Measurements from ENCODE around the gene FAM210A.

Gene FAM210A

GRCh38 chr18:13649397-13650390 is 76.7 kb downstream of the FAM210A start:
- no peak overlapping the region for H3K4ac ChIP-seq (ENCODE audit: low read depth in 1 of 2, low read length in 2 of 2)
- no peak overlapping the region for H2BK12ac ChIP-seq (ENCODE audit: low read length in 2 of 2)
- no peaks in the 10 kb centered on the region for H3K9me3 ChIP-seq (ENCODE audit: control insufficient read depth, low read length)
- no peak overlapping the region for H2AK5ac ChIP-seq (ENCODE audit: low read length, severe bottlenecking)
- H4K91ac ChIP-seq (ENCODE audit: low read length) = no peak overlapping the region
- no peak overlapping the region for H3K9ac ChIP-seq (ENCODE audit: low read length)
- WGBS = 86% methylated on average over 17 of the region's 23 CpGs
- H3K23ac ChIP-seq (ENCODE audit: low read length in 2 of 2) = no peak overlapping the region
- H3K18ac ChIP-seq (ENCODE audit: low read depth in 1 of 2, low read length in 2 of 2) = no peak overlapping the region
- no peak overlapping the region for H3K14ac ChIP-seq (ENCODE audit: low read length in 2 of 2)
- peaks cover 0 to 11% of the 10 kb centered on the region in 2 experiments for H3K27me3 ChIP-seq (ENCODE audit: control insufficient read depth in 1 of 2, insufficient read depth in 1 of 2, low read length in 2 of 2)
- no peak overlapping the region for H4K8ac ChIP-seq (ENCODE audit: low read length)
- H3K4me2 ChIP-seq (ENCODE audit: low read length, poor library complexity, severe bottlenecking) = no peak overlapping the region
- H3K27ac ChIP-seq (ENCODE audit: low read length, poor library complexity, severe bottlenecking) = no peak overlapping the region
- H3K79me1 ChIP-seq (replicated peaks; ENCODE audit: low read length, poor library complexity, severe bottlenecking) = no peaks in the 10 kb centered on the region
- no peak overlapping the region for H2BK5ac ChIP-seq (ENCODE audit: low read depth, low read length, poor library complexity, severe bottlenecking)
- peaks cover 5% of the 10 kb centered on the region for H3K4me1 ChIP-seq (ENCODE audit: control insufficient read depth, insufficient read depth, low read depth, low read length)
- no peak overlapping the region for H3K4me3 ChIP-seq (ENCODE audit: insufficient read depth in 1 of 2, low read depth in 1 of 2, low read length in 2 of 2)
- no peak for DNase-seq
- H2BK120ac ChIP-seq (ENCODE audit: low read depth, low read length) = no peak overlapping the region
- H2BK15ac ChIP-seq (ENCODE audit: low read depth, poor library complexity, severe bottlenecking) = no peak overlapping the region
- H2AFZ ChIP-seq (ENCODE audit: low read depth, low read length) = no peak overlapping the region
- H3K36me3 ChIP-seq (ENCODE audit: control insufficient read depth in 1 of 2, insufficient read depth in 2 of 2, low read depth in 1 of 2, low read length in 2 of 2) = no peaks in the 10 kb centered on the region

- Histone ChIP-seq H3K4me1 (ENCODE audit: control insufficient read depth, insufficient read depth, low read depth, low read length) (no peaks in the 10 kb centered on the region), H2BK15ac (ENCODE audit: low read depth, poor library complexity, severe bottlenecking) (no peak overlapping the region), H3K18ac (ENCODE audit: low read depth in 1 of 2, low read length in 2 of 2) (no peak overlapping the region), H2BK5ac (ENCODE audit: low read depth, low read length, poor library complexity, severe bottlenecking) (no peak overlapping the region), H3K27ac (ENCODE audit: low read length, poor library complexity, severe bottlenecking) (no peak overlapping the region), H4K91ac (ENCODE audit: low read length) (no peak overlapping the region), H3K36me3 (ENCODE audit: control insufficient read depth in 1 of 2, insufficient read depth in 2 of 2, low read depth in 1 of 2, low read length in 2 of 2) (no peaks in the 10 kb centered on the region), H3K14ac (ENCODE audit: low read length in 2 of 2) (no peak overlapping the region), H3K9ac (ENCODE audit: low read length) (no peak overlapping the region), H3K9me3 (ENCODE audit: control insufficient read depth, low read length) (no peaks in the 10 kb centered on the region), H3K4me2 (ENCODE audit: low read length, poor library complexity, severe bottlenecking) (no peak overlapping the region), H2AK5ac (ENCODE audit: low read length, severe bottlenecking) (no peak overlapping the region), H3K4ac (ENCODE audit: low read depth in 1 of 2, low read length in 2 of 2) (no peak overlapping the region), H4K8ac (ENCODE audit: low read length) (no peak overlapping the region), H3K27me3 (ENCODE audit: control insufficient read depth in 1 of 2, insufficient read depth in 1 of 2, low read length in 2 of 2) (peaks cover 0 to 4% of the 10 kb centered on the region in 2 experiments), H2AFZ (ENCODE audit: low read depth, low read length) (no peak overlapping the region), H3K23ac (ENCODE audit: low read length in 2 of 2) (no peak overlapping the region), H2BK12ac (ENCODE audit: low read length in 2 of 2) (no peak overlapping the region), H3K79me1 (replicated peaks; ENCODE audit: low read length, poor library complexity, severe bottlenecking) (no peaks in the 10 kb centered on the region), H3K4me3 (ENCODE audit: insufficient read depth in 1 of 2, low read depth in 1 of 2, low read length in 2 of 2) (no peak overlapping the region), H2BK120ac (ENCODE audit: low read depth, low read length) (no peak overlapping the region)
- no peak for DNase-seq
- 95% methylated on average over 4 of the region's 4 CpGs for WGBS
Measured at GRCh38 chr18:13647761-13648160, 78.6 kb downstream of the FAM210A start.

DNA sequence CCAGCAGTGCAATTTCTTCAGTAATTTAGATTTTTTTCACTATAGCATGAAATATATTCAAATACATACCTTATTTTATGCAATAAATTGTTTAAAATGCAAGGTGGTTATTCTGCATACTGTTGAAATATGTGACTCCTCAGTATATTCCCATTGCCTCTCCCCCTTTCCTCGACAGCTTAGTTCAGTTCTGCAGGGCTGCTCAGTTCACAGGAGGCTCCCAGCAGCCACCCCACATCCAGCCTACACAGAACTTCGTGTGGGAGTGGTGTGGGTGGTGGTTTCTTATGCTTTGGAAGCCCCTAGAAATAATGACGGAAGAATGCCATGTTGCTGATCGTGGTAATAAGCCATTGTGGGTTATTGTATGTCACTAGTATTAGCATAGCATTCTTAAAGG is 79.7 kb downstream of the FAM210A start:
- no peak overlapping the region for H2BK5ac ChIP-seq (ENCODE audit: low read depth, low read length, poor library complexity, severe bottlenecking)
- H2BK12ac ChIP-seq (ENCODE audit: low read length in 2 of 2) = no peak overlapping the region
- no peak overlapping the region for H3K27ac ChIP-seq (ENCODE audit: low read length, poor library complexity, severe bottlenecking)
- no peak overlapping the region for H3K9ac ChIP-seq (ENCODE audit: low read length)
- WGBS = 20% methylated on average over 1 of the region's 4 CpGs
- no peak overlapping the region for H3K23ac ChIP-seq (ENCODE audit: low read length in 2 of 2)
- H2AFZ ChIP-seq (ENCODE audit: low read depth, low read length) = no peak overlapping the region
- H3K14ac ChIP-seq (ENCODE audit: low read length in 2 of 2) = no peak overlapping the region
- H2AK5ac ChIP-seq (ENCODE audit: low read length, severe bottlenecking) = no peak overlapping the region
- no peak overlapping the region for H4K91ac ChIP-seq (ENCODE audit: low read length)
- no peak for DNase-seq
- no peak overlapping the region for H3K4me2 ChIP-seq (ENCODE audit: low read length, poor library complexity, severe bottlenecking)
- peaks cover 6% of the 10 kb centered on the region for H3K4me1 ChIP-seq (ENCODE audit: control insufficient read depth, insufficient read depth, low read depth, low read length)
- no peak overlapping the region for H2BK15ac ChIP-seq (ENCODE audit: low read depth, poor library complexity, severe bottlenecking)
- no peaks in the 10 kb centered on the region for H3K9me3 ChIP-seq (ENCODE audit: control insufficient read depth, low read length)
- H2BK120ac ChIP-seq (ENCODE audit: low read depth, low read length) = no peak overlapping the region
- peaks cover 10% of the 10 kb centered on the region in 2 experiments for H3K27me3 ChIP-seq (ENCODE audit: control insufficient read depth in 1 of 2, insufficient read depth in 1 of 2, low read length in 2 of 2)
- H3K18ac ChIP-seq (ENCODE audit: low read depth in 1 of 2, low read length in 2 of 2) = no peak overlapping the region
- no peaks in the 10 kb centered on the region for H3K79me1 ChIP-seq (replicated peaks; ENCODE audit: low read length, poor library complexity, severe bottlenecking)
- no peak overlapping the region for H4K8ac ChIP-seq (ENCODE audit: low read length)
- no peaks in the 10 kb centered on the region for H3K36me3 ChIP-seq (ENCODE audit: control insufficient read depth in 1 of 2, insufficient read depth in 2 of 2, low read depth in 1 of 2, low read length in 2 of 2)
- H3K4ac ChIP-seq (ENCODE audit: low read depth in 1 of 2, low read length in 2 of 2) = no peak overlapping the region
- no peak overlapping the region for H3K4me3 ChIP-seq (ENCODE audit: insufficient read depth in 1 of 2, low read depth in 1 of 2, low read length in 2 of 2)

GRCh38 chr18:13645093-13645492 is 81.3 kb downstream of the FAM210A start:
- WGBS = 94% methylated on average over 16 of the region's 16 CpGs
- H3K18ac ChIP-seq (ENCODE audit: low read depth in 1 of 2, low read length in 2 of 2) = no peak overlapping the region
- H2BK120ac ChIP-seq (ENCODE audit: low read depth, low read length) = no peak overlapping the region
- peaks cover 23 to 25% of the 10 kb centered on the region in 2 experiments for H3K27me3 ChIP-seq (ENCODE audit: control insufficient read depth in 1 of 2, insufficient read depth in 1 of 2, low read length in 2 of 2)
- no peak overlapping the region for H3K4me3 ChIP-seq (ENCODE audit: insufficient read depth in 1 of 2, low read depth in 1 of 2, low read length in 2 of 2)
- H2BK5ac ChIP-seq (ENCODE audit: low read depth, low read length, poor library complexity, severe bottlenecking) = no peak overlapping the region
- no peak overlapping the region for H2BK12ac ChIP-seq (ENCODE audit: low read length in 2 of 2)
- DNase-seq = no peak
- H3K27ac ChIP-seq (ENCODE audit: low read length, poor library complexity, severe bottlenecking) = no peak overlapping the region
- no peak overlapping the region for H3K4me2 ChIP-seq (ENCODE audit: low read length, poor library complexity, severe bottlenecking)
- no peak overlapping the region for H2BK15ac ChIP-seq (ENCODE audit: low read depth, poor library complexity, severe bottlenecking)
- H2AFZ ChIP-seq (ENCODE audit: low read depth, low read length) = no peak overlapping the region
- no peak overlapping the region for H4K8ac ChIP-seq (ENCODE audit: low read length)
- H4K91ac ChIP-seq (ENCODE audit: low read length) = no peak overlapping the region
- no peak overlapping the region for H3K9ac ChIP-seq (ENCODE audit: low read length)
- H3K23ac ChIP-seq (ENCODE audit: low read length in 2 of 2) = no peak overlapping the region
- H3K36me3 ChIP-seq (ENCODE audit: control insufficient read depth in 1 of 2, insufficient read depth in 2 of 2, low read depth in 1 of 2, low read length in 2 of 2) = no peaks in the 10 kb centered on the region
- no peaks in the 10 kb centered on the region for H3K79me1 ChIP-seq (replicated peaks; ENCODE audit: low read length, poor library complexity, severe bottlenecking)
- no peak overlapping the region for H3K14ac ChIP-seq (ENCODE audit: low read length in 2 of 2)
- H3K9me3 ChIP-seq (ENCODE audit: control insufficient read depth, low read length) = no peaks in the 10 kb centered on the region
- no peak overlapping the region for H2AK5ac ChIP-seq (ENCODE audit: low read length, severe bottlenecking)
- peaks cover 13% of the 10 kb centered on the region for H3K4me1 ChIP-seq (ENCODE audit: control insufficient read depth, insufficient read depth, low read depth, low read length)
- H3K4ac ChIP-seq (ENCODE audit: low read depth in 1 of 2, low read length in 2 of 2) = no peak overlapping the region
